K562 (cell line): ENCODE data around the gene NR1D2. TPM values are rescaled to one million over a fixed set of nuclear protein-coding genes. Genes with fewer than 3 reads are reported as not detected.
A peak's percentile ranks its signal among the peaks of the same experiment; 100 is the strongest.

Experiments
- ATAC-seq: fragments of 200-7000 bp; cut with Tn5 transposase; 3 replicates; pipeline ENCODE4 v1.9.1; 2020; ENCODE audit warnings: moderate library complexity
- BruUV-seq: library from RNA; stranded (reverse); fragments of 400-500 nt; replicated peaks from 2 replicates; lab custom pipeline; 2021; lab: Mats Ljungman, UMichigan
- CTCF ChIA-PET: fragments of 300-600 bp; formaldehyde crosslinking; extraction: SDS; loops from one replicate; lab custom pipeline; 2021; ENCODE audit warnings: low intra/inter-chr PET ratio; lab: Yijun Ruan, JAX
- POLR2A ChIA-PET: fragments of 300-600, 350-650 bp; sonication (Branson Sonifier 250); formaldehyde crosslinking; extraction: SDS; loops from one replicate; lab custom pipeline; 2021; ENCODE audit warnings: antibody characterized with exemption, inconsistent platforms; lab: Yijun Ruan, JAX
- DNase-seq, 4 experiments: peaks; one replicate each; pipeline versions ENCODE4 v3.0.0 to v3.0.0-alpha.2; 2011 to 2018; ENCODE audit warnings: low spot score in 3 of 4, mixed read lengths in 3 of 4; ENCODE audit errors: extremely low read depth in 1 of 4
- FAIRE-seq: peaks from 2 replicates; lab custom pipeline; 2011; peaks lifted over from hg19 to GRCh38; lab: Jason Lieb, UNC
- H2AFZ ChIP-seq: 2 replicates; pipeline ENCODE4 v1.6.0; 2011; ENCODE audit warnings: low read depth, low read length, control low read depth, inconsistent platforms
- H3K27ac ChIP-seq: fragments of 200-600 bp; 3 replicates; pipeline ENCODE4 v1.8.0; 2011; ENCODE audit warnings: low read depth, mild to moderate bottlenecking, control low read depth, inconsistent platforms, low read length, moderate library complexity, mixed read lengths; ENCODE audit errors: extremely low read depth
- H3K27me3 ChIP-seq, 2 experiments: fragments of 300-600 bp in 1 of 2; 2 replicates in 1 of 2; 3 replicates in 1 of 2; pipeline versions ENCODE4 v1.6.0 to v1.8.0; 2011; ENCODE audit warnings: inconsistent platforms in 2 of 2, low read length in 2 of 2, mild to moderate bottlenecking in 1 of 2, mixed read lengths in 1 of 2, moderate library complexity in 1 of 2; ENCODE audit not compliant: control insufficient read depth in 2 of 2, insufficient read depth in 2 of 2
- H3K36me3 ChIP-seq: fragments of 300-600 bp; 3 replicates; pipeline ENCODE4 v1.8.0; 2011; ENCODE audit warnings: mild to moderate bottlenecking, low read length, inconsistent platforms; ENCODE audit not compliant: control insufficient read depth, insufficient read depth
- H3K4me1 ChIP-seq, 2 experiments: fragments of 200-600 bp in 1 of 2; replicated peaks in 1 of 2; 2 replicates in 1 of 2; 3 replicates in 1 of 2; pipeline versions ENCODE4 v1.5.1 to v1.8.0; 2011; ENCODE audit warnings: inconsistent platforms in 2 of 2, low read length in 2 of 2, mild to moderate bottlenecking in 1 of 2, mixed read lengths in 1 of 2, moderate library complexity in 1 of 2; ENCODE audit not compliant: control insufficient read depth in 2 of 2, insufficient read depth in 2 of 2
- H3K4me2 ChIP-seq: 2 replicates; pipeline ENCODE4 v1.6.1; 2011; ENCODE audit warnings: low read length, control low read depth, inconsistent platforms, mixed read lengths; ENCODE audit not compliant: insufficient read depth
- H3K4me3 ChIP-seq: fragments of 200-600 bp; sonication (generic), shearing (Covaris generic); 2 replicates; pipeline ENCODE4 v1.5.1; 2016; ENCODE audit warnings: control low read depth, inconsistent platforms
- H3K79me2 ChIP-seq: fragments of 200-600 bp; 3 replicates; pipeline ENCODE4 v1.8.0; 2011; ENCODE audit warnings: low read length, inconsistent platforms; ENCODE audit not compliant: control insufficient read depth, insufficient read depth
- H3K9ac ChIP-seq, 2 experiments: 2 replicates each; pipeline versions ENCODE4 v1.6.0 to v1.6.1; 2011; ENCODE audit warnings: low read depth in 2 of 2, low read length in 2 of 2, control low read depth in 1 of 2, inconsistent platforms in 1 of 2, mild to moderate bottlenecking in 1 of 2, mixed read lengths in 1 of 2; ENCODE audit not compliant: insufficient read depth in 1 of 2
- H3K9me1 ChIP-seq: one replicate; pipeline ENCODE4 v1.6.0; 2011; ENCODE audit warnings: inconsistent platforms, mild to moderate bottlenecking, low read length, moderate library complexity; ENCODE audit not compliant: control insufficient read depth, insufficient read depth
- H3K9me3 ChIP-seq: replicated peaks from 2 replicates; pipeline ENCODE4 v1.5.1; 2011; ENCODE audit warnings: low read depth, low read length, inconsistent platforms; ENCODE audit not compliant: control insufficient read depth, insufficient read depth
- H4K20me1 ChIP-seq: replicated peaks from 2 replicates; pipeline ENCODE4 v1.6.1; 2011; ENCODE audit warnings: low read length, inconsistent platforms, mixed read lengths; ENCODE audit not compliant: control insufficient read depth, insufficient read depth
- ARID1B ChIP-seq: fragments of 450-650 bp; IDR thresholded peaks from 2 replicates; pipeline ENCODE4 v1.6.1; 2016; ENCODE audit warnings: antibody characterized with exemption, mild to moderate bottlenecking, inconsistent platforms
- ARNT ChIP-seq, 2 experiments: fragments of 450-650 bp; IDR thresholded peaks; 2 replicates each; pipeline ENCODE4 v1.6.1; 2016; ENCODE audit warnings: mild to moderate bottlenecking in 1 of 2
- ATF1 ChIP-seq, 2 experiments: fragments of 450-650 bp in 1 of 2; IDR thresholded peaks; 2 replicates each; pipeline ENCODE4 v1.6.1; 2016; ENCODE audit warnings: missing compliant biosample characterization in 1 of 2, missing genetic modification characterization in 1 of 2
- ATF3 ChIP-seq, 2 experiments: fragments of 450-650 bp in 1 of 2; sonication (generic) in 1 of 2; formaldehyde crosslinking in 1 of 2; IDR thresholded peaks in 1 of 2; conservative IDR thresholded peaks in 1 of 2; 2 replicates each; pipeline versions ENCODE4 v1.6.1 to v1.8.1; 2016 to 2023; ENCODE audit warnings: mild to moderate bottlenecking in 2 of 2, moderate library complexity in 2 of 2, inconsistent platforms in 1 of 2, missing genetic modification reagents in 1 of 2
- CBX3 ChIP-seq, 2 experiments: IDR thresholded peaks; 1 replicate in 1 of 2; 2 replicates in 1 of 2; pipeline ENCODE4 v1.6.1; 2012; ENCODE audit warnings: inconsistent platforms in 2 of 2, low read length in 2 of 2, borderline replicate concordance in 1 of 2, control low read depth in 1 of 2
- COPS2 ChIP-seq: fragments of 450-650 bp; conservative IDR thresholded peaks from 2 replicates; pipeline ENCODE4 v1.6.1; 2016; ENCODE audit warnings: mild to moderate bottlenecking, moderate library complexity
- EP400 ChIP-seq: fragments of 450-650 bp; IDR thresholded peaks from 2 replicates; pipeline ENCODE4 v1.6.1; 2017; ENCODE audit warnings: antibody characterized with exemption, mild to moderate bottlenecking, moderate library complexity
- MAFK ChIP-seq: IDR thresholded peaks from 2 replicates; pipeline ENCODE4 v1.6.1; 2011; ENCODE audit warnings: low read length, improper control_type of control experiment
- MEIS2 ChIP-seq: fragments of 450-650 bp; IDR thresholded peaks from 2 replicates; pipeline ENCODE4 v1.6.1; 2014; ENCODE audit warnings: mild to moderate bottlenecking; ENCODE audit not compliant: partially characterized antibody
- SETDB1 ChIP-seq: IDR thresholded peaks from one replicate; pipeline ENCODE4 v1.6.1; 2012; ENCODE audit warnings: low read length, control low read depth, inconsistent platforms
- ZBTB1 ChIP-seq: sonication (generic); formaldehyde crosslinking; IDR thresholded peaks from 2 replicates; pipeline ENCODE4 v1.8.1; 2023; ENCODE audit warnings: missing genetic modification reagents, low read depth, mild to moderate bottlenecking, borderline replicate concordance
- ZEB2 ChIP-seq: fragments of 450-650 bp; IDR thresholded peaks from 2 replicates; pipeline ENCODE4 v1.6.1; 2016
- ZNF318 ChIP-seq, 2 experiments: fragments of 450-650 bp; IDR thresholded peaks; 2 replicates each; pipeline ENCODE4 v1.6.1; 2016; ENCODE audit warnings: mild to moderate bottlenecking in 2 of 2, borderline replicate concordance in 1 of 2, low read depth in 1 of 2, moderate library complexity in 1 of 2
- WGBS: fragments of 100-300 bp; shearing (Covaris generic); methylation state at CpG from one replicate; pipeline ENCODE4 v1.1.6; 2016; ENCODE audit warnings: low coverage, mixed read lengths; ENCODE audit not compliant: insufficient coverage; ENCODE audit errors: missing lambda C conversion rate; 5-methylcytosine and 5-hydroxymethylcytosine counted together
- in situ Hi-C: fragments of 300-500 bp; cut with MboI; formaldehyde crosslinking; loops from 4 replicates; pipeline ENCODE4 v1.15.0; 2018; ENCODE audit warnings: inconsistent platforms, mixed read lengths
- intact Hi-C: fragments of 100-400 bp; cut with micrococcal nuclease; formaldehyde crosslinking; loops from 2 replicates; pipeline ENCODE4 v1.14.2; 2022
- polyA plus RNA-seq, 8 experiments: library from polyadenylated mRNA; depleted of rRNA in 4 of 8; stranded (reverse) in 5 of 8; unstranded in 3 of 8; fragments of >200 nt; fragmentation: Nextera tagmentation in 2 of 8; fragmentation: Illumina TruSeq in 1 of 8; extraction: Ambion mirVana in 2 of 8; extraction: Trizol in 1 of 8; gene quantifications; 2 replicates each; pipeline versions ENCODE4 v1.2.1 to v1.2.3, GENCODE V29; 2011 to 2014; ENCODE audit warnings: inconsistent platforms in 1 of 8, missing spikeins in 1 of 8
- total RNA-seq, 7 experiments: library from RNA; depleted of rRNA in 6 of 7; stranded (reverse); fragments of >200 nt in 6 of 7; fragmentation: Illumina TruSeq in 2 of 7; extraction: Trizol in 2 of 7; gene quantifications; 2 replicates each; pipeline versions ENCODE4 v1.2.1 to v1.2.3, GENCODE V29; 2011 to 2021; ENCODE audit warnings: low replicate concordance in 1 of 7

NR1D2 gene
- total and polyA plus RNA-seq, 9 of the 15 experiments (the other 6 are each of a cell fraction or from before 2014, with no cell fraction given): 1.2 to 5.5 (median 2.9) TPM

GRCh38 chr3:23940775-23941174 is 4.3 kb upstream of the NR1D2 start:
- DNase-seq (peak in 3 of 4 experiments; percentile 29 to 76 (median 52)), ATAC-seq (no peak), FAIRE-seq (peak; percentile 71)
- 4% methylated on average over 5 of the region's 5 CpGs for WGBS
- Histone ChIP-seq H3K4me3 (no peak overlapping the region), H3K36me3 (no peaks in the 10 kb centered on the region), H3K4me2 (peak overlapping the region; percentile 13), H3K27ac (peak overlapping the region; percentile 52), H3K9me3 (no peaks in the 10 kb centered on the region), H3K9ac (peak overlapping the region in 1 of 2 experiments; percentile 34; a peak in 2 of 4 replicates), H3K4me1 (peaks cover 10 to 29% of the 10 kb centered on the region in 2 experiments), H2AFZ (peak overlapping the region; percentile 81), H3K79me2 (no peaks in the 10 kb centered on the region), H4K20me1 (no peaks in the 10 kb centered on the region), H3K27me3 (no peaks in the 10 kb centered on the region), H3K9me1 (no peaks in the 10 kb centered on the region)
- CTCF ChIA-PET: no interaction called here
- BruUV-seq: no TSS peak
- in situ Hi-C loops: no loop called here
- intact Hi-C loops: loop anchor here (10.0 kb wide), 1 partner anchor 136 kb away; the partner anchor contains the start of gene UBE2E1
- POLR2A ChIA-PET: interaction anchor here (0.9 to 11.6 kb wide), 4 partner anchors 17 to 22 kb away, joined by 3 to 165 read pairs (median 3); partner anchors contain the start of genes NKIRAS1 and RPL15
- peak in 1 of 2 experiments; percentile 47; a peak in 1 of 3 replicates for TF ChIP-seq CBX3 (IDR thresholded peaks at IDR 0.05; ENCODE audit: borderline replicate concordance in 1 of 2, low read length in 2 of 2)
- TF ChIP-seq EP400: peak; percentile 23
- TF ChIP-seq ZNF318 (IDR thresholded peaks at IDR 0.05; ENCODE audit: borderline replicate concordance in 1 of 2, low read depth in 1 of 2): 0 out of 4 replicates have a peak, but pooled peaks of 1 of the 2 experiments have one; percentile 19
- peak; percentile 78 for TF ChIP-seq MEIS2
- TF ChIP-seq SETDB1: no peak
- no peak for TF ChIP-seq ZBTB1
- peak; percentile 33 for TF ChIP-seq ARID1B
- 0 out of 4 replicates have a peak, but pooled peaks of 1 of the 2 experiments have one; percentile 8 for TF ChIP-seq ARNT (IDR thresholded peaks at IDR 0.05)
- TF ChIP-seq ZEB2: peak; percentile 29; the same call in 1 of the 2 replicates
- TF ChIP-seq COPS2: no peak
- TF ChIP-seq ATF3 (IDR thresholded peaks at IDR 0.05): peak; percentile 50; the same call in 1 of the 2 replicates
- TF ChIP-seq ATF3 (CRISPR knock-in tag; conservative IDR thresholded peaks at IDR 0.05): no peak
- peak; percentile 90 for TF ChIP-seq MAFK
- no peak for TF ChIP-seq ATF1 (CRISPR knock-in tag; IDR thresholded peaks at IDR 0.05)
- TF ChIP-seq ATF1 (tag; IDR thresholded peaks at IDR 0.05): peak; percentile 86
